GM12875 (cell line): ENCODE results near the gene HIVEP2.

Source experiments
- H3K4me3 ChIP-seq: one replicate; pipeline ENCODE4 v1.5.1; 2011; ENCODE audit warnings: low read depth, low read length, control low read depth
- TF ChIP-seq, protein P1 (sequence below): IDR thresholded peaks from 2 replicates; pipeline ENCODE4 v1.5.1; 2011; ENCODE audit warnings: low read depth, mild to moderate bottlenecking, control low read depth, inconsistent platforms, low read length, moderate library complexity, borderline replicate concordance; ENCODE audit not compliant: insufficient read depth

Gene HIVEP2

DNA sequence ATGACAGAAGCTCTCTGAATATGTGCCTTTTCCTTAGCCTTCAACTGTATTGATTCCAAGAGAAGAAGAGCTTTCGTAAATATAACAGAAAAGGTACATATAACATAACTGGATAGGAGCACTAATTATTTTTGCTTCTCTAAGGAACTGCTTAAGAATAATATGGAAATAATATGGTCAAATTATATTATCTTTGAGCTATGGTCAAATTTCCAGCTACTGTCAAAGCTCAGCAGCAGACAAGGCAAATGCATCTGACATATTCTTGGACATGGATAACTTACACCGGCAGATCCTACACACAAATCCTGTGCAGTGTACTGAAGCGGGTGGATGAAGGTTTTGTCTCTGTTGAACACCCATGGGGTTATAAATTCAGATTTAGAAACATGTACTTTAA lies 150.6 kb downstream of the HIVEP2 start:
- no peak overlapping the region for H3K4me3 ChIP-seq
- TF ChIP-seq, protein P1, sequence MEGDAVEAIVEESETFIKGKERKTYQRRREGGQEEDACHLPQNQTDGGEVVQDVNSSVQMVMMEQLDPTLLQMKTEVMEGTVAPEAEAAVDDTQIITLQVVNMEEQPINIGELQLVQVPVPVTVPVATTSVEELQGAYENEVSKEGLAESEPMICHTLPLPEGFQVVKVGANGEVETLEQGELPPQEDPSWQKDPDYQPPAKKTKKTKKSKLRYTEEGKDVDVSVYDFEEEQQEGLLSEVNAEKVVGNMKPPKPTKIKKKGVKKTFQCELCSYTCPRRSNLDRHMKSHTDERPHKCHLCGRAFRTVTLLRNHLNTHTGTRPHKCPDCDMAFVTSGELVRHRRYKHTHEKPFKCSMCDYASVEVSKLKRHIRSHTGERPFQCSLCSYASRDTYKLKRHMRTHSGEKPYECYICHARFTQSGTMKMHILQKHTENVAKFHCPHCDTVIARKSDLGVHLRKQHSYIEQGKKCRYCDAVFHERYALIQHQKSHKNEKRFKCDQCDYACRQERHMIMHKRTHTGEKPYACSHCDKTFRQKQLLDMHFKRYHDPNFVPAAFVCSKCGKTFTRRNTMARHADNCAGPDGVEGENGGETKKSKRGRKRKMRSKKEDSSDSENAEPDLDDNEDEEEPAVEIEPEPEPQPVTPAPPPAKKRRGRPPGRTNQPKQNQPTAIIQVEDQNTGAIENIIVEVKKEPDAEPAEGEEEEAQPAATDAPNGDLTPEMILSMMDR, result no peak

- TF ChIP-seq, protein P1, result no peak
- H3K4me3 ChIP-seq, result no peak overlapping the region
These were observed 154.7 kb downstream of the HIVEP2 start for GRCh38 chr6:142790257-142790656.

DNA sequence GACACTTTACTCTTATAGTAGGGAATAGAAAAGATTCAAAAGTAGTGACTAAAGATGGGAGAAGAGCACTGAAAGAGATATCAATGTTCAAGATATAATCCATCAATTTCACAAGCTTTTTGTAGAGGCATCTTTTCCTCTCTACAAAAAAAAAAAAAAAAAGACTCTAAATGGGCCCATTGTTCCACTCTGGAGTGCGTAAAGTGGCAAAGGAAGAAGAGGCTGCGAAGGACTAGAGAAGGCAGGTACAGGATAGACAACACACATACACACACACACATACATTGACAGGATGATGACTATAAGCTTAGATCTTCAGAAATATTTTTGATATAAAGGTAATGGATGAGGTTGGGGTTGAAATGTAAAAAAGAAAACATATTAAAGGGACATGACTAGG lies 157.6 kb downstream of the HIVEP2 start:
- H3K4me3 ChIP-seq, result no peak overlapping the region
- TF ChIP-seq, protein P1, result no peak

DNA sequence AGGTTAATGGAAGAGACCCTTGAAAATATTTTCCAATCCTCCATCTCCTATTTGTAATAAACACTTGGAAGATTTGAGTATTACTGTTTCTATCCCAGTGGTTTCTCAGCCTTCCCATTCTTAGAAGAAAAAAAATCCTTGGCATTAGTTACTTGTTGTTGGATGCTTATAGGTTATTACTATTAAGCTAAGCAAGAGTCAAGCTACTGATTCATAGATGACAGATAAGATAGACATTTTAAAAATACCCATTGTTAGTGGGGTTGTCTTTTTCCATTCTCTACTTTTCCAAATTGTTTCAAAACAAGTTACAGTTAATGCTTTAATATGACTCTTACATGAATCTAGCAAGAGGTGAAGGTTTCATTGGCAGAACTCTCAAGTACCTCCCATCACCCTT lies 158.5 kb downstream of the HIVEP2 start:
- TF ChIP-seq, protein P1, result no peak
- H3K4me3 ChIP-seq, result no peak overlapping the region

DNA sequence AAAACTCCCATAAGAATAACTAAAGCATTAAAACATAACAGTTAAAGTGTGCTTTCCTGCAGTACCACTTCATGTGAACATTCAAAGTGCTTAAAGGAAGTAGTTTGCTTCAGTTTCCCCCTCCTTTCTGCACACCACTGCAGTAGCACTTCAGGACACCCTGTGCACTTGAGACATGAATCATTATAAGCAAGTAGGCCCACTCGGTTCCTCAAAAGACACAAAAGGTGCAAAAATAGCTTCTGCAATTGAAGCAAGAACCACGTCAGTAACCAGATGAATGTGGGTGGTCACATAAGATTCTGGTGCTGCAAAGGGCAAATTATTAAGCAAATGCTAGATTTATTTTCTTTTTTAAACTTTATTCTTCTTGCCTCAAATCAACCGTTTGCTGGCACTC lies 160.6 kb downstream of the HIVEP2 start:
- TF ChIP-seq, protein P1, result no peak
- H3K4me3 ChIP-seq, result no peak overlapping the region

DNA sequence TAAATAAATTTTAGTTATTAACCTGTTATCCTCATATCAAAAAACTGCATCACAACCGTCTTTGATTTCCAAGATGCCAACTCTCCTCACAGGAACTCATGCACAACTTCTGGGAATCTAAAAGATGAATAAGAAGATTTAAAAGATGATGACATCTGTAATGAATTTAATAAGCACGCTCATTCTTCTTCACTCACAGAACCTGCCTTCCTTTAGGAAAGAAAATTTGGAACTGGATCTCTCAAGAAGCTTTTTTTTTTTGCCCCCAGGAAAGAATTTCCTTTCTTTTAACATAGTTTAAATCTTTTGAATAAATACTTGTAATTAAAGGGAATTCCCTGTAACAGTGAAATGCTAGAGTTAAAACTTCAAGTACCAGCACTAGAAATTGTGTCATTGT lies 161.5 kb downstream of the HIVEP2 start:
- TF ChIP-seq, protein P1, result no peak
- H3K4me3 ChIP-seq, result no peak overlapping the region

- TF ChIP-seq, protein P1, result no peak
- no peak overlapping the region for H3K4me3 ChIP-seq
These were observed 163.8 kb downstream of the HIVEP2 start for GRCh38 chr6:142781129-142781528.
